ENCODE results near the gene CLDN15. TPM values are rescaled to one million over a fixed set of nuclear protein-coding genes. Genes with fewer than 3 reads are reported as not detected.
"Not testable (repeated sequence)": the region's sequence is repeated elsewhere in the genome, so short reads cannot be mapped to it uniquely, and the experiment has no call there.

The CLDN15 gene
- total RNA-seq, 4 donors from 2014 or later = 27.2 to 58.5 (median 45.4) TPM

GRCh38 chr7:101208794-101209193 is 28.8 kb downstream of the CLDN15 start:
- no peak overlapping the region for H3K27ac ChIP-seq
- no peaks in the 10 kb centered on the region for H3K27me3 ChIP-seq
- no peaks in the 10 kb centered on the region for H3K9me3 ChIP-seq
- 96 to 100% methylated on average over 2 to 14 of the region's 14 CpGs for WGBS, 2 donors (ENCODE audit: low coverage in 1 of 2)
- TF ChIP-seq POLR2AphosphoS5 (IDR thresholded peaks at IDR 0.05) (no peak), POLR2A (IDR thresholded peaks at IDR 0.05) (no peak), CTCF (IDR thresholded peaks at IDR 0.05) (no peak), EP300 (IDR thresholded peaks at IDR 0.05; ENCODE audit: low read depth) (no peak)
- no peaks in the 10 kb centered on the region for H3K4me1 ChIP-seq
- in situ Hi-C loops (cut with MboI; ENCODE audit: low pct_ligation_motif_present in 1 of 4, low pct_unique_long_range_greater_than_20kb in 1 of 4, low sequenced_read_pairs in 3 of 4) = no loop called here
- H3K36me3 ChIP-seq = peaks cover 0 to 24% (median 11%) of the 10 kb centered on the region in 4 donors
- DNase-seq = no peak
- intact Hi-C loops (cut with DNase I; ENCODE audit: low total_unique reads) = no loop called here
- H3K4me3 ChIP-seq = no peak overlapping the region

GRCh38 chr7:101207459-101207858 is 30.1 kb downstream of the CLDN15 start:
- DNase-seq = no peak
- H3K27me3 ChIP-seq = peaks cover 9% of the 10 kb centered on the region
- H3K27ac ChIP-seq = no peak overlapping the region
- intact Hi-C loops (cut with DNase I; ENCODE audit: low total_unique reads) = no loop called here
- TF ChIP-seq POLR2A (IDR thresholded peaks at IDR 0.05) (no peak), CTCF (IDR thresholded peaks at IDR 0.05) (no peak), POLR2AphosphoS5 (IDR thresholded peaks at IDR 0.05) (no peak), EP300 (IDR thresholded peaks at IDR 0.05; ENCODE audit: low read depth) (no peak)
- H3K4me1 ChIP-seq = peaks cover 0 to under 1% (median under 1%) of the 10 kb centered on the region in 4 donors
- in situ Hi-C loops (cut with MboI; ENCODE audit: low pct_ligation_motif_present in 1 of 4, low pct_unique_long_range_greater_than_20kb in 1 of 4, low sequenced_read_pairs in 3 of 4) = no loop called here
- WGBS, 2 donors (ENCODE audit: low coverage in 1 of 2) = 91% methylated on average over 17 of the region's 17 CpGs; no CpG with 5 or more reads in 1 of the 2 donors
- H3K9me3 ChIP-seq = no peaks in the 10 kb centered on the region
- H3K4me3 ChIP-seq = no peak overlapping the region
- peaks cover 0 to 24% (median 11%) of the 10 kb centered on the region in 4 donors for H3K36me3 ChIP-seq

GRCh38 chr7:101206665-101207042 is 30.9 kb downstream of the CLDN15 start:
- intact Hi-C loops (cut with DNase I; ENCODE audit: low total_unique reads) = no loop called here
- 90 to 100% methylated on average over 1 to 19 of the region's 19 CpGs for WGBS, 2 donors (ENCODE audit: low coverage in 1 of 2)
- H3K27me3 ChIP-seq = peaks cover 18% of the 10 kb centered on the region
- H3K36me3 ChIP-seq = peaks cover 0 to 24% (median 9%) of the 10 kb centered on the region in 4 donors
- H3K4me3 ChIP-seq = no peak overlapping the region
- no peak for TF ChIP-seq CTCF (IDR thresholded peaks at IDR 0.05)
- TF ChIP-seq EP300 (IDR thresholded peaks at IDR 0.05; ENCODE audit: low read depth) = no peak
- TF ChIP-seq POLR2A (IDR thresholded peaks at IDR 0.05) = no peak
- TF ChIP-seq POLR2AphosphoS5 (IDR thresholded peaks at IDR 0.05) = no peak
- H3K27ac ChIP-seq = no peak overlapping the region
- DNase-seq = no peak
- in situ Hi-C loops (cut with MboI; ENCODE audit: low pct_ligation_motif_present in 1 of 4, low pct_unique_long_range_greater_than_20kb in 1 of 4, low sequenced_read_pairs in 3 of 4) = no loop called here
- H3K4me1 ChIP-seq = peaks cover 0 to 9% (median 5%) of the 10 kb centered on the region in 4 donors
- H3K9me3 ChIP-seq = no peaks in the 10 kb centered on the region

- Histone ChIP-seq H3K9me3 (no peaks in the 10 kb centered on the region), H3K4me1 (peaks cover 0 to 15% (median 10%) of the 10 kb centered on the region in 4 donors), H3K27me3 (peaks cover 23% of the 10 kb centered on the region), H3K27ac (no peak overlapping the region), H3K4me3 (no peak overlapping the region), H3K36me3 (peaks cover 0 to 18% (median 6%) of the 10 kb centered on the region in 4 donors)
- in situ Hi-C loops (cut with MboI; ENCODE audit: low pct_ligation_motif_present in 1 of 4, low pct_unique_long_range_greater_than_20kb in 1 of 4, low sequenced_read_pairs in 3 of 4) (no loop called here), intact Hi-C loops (cut with DNase I; ENCODE audit: low total_unique reads) (no loop called here)
- DNase-seq = no peak
- 83 to 90% methylated on average over 2 to 32 of the region's 32 CpGs for WGBS, 2 donors (ENCODE audit: low coverage in 1 of 2)
- TF ChIP-seq POLR2AphosphoS5 (IDR thresholded peaks at IDR 0.05) (no peak), POLR2A (IDR thresholded peaks at IDR 0.05) (no peak), CTCF (IDR thresholded peaks at IDR 0.05) (no peak), EP300 (IDR thresholded peaks at IDR 0.05; ENCODE audit: low read depth) (no peak)
Observed at GRCh38 chr7:101205901-101206664, 31.5 kb downstream of the CLDN15 start.

- H3K27ac ChIP-seq; DNase-seq; H3K9me3 ChIP-seq; intact Hi-C loops (cut with DNase I; ENCODE audit: low total_unique reads); H3K36me3 ChIP-seq; H3K4me3 ChIP-seq; in situ Hi-C loops (cut with MboI; ENCODE audit: low pct_ligation_motif_present in 1 of 4, low pct_unique_long_range_greater_than_20kb in 1 of 4, low sequenced_read_pairs in 3 of 4): not testable (repeated sequence)
- H3K27me3 ChIP-seq = peaks cover 43% of the 10 kb centered on the region
- H3K4me1 ChIP-seq = peaks cover 0 to 22% (median 10%) of the 10 kb centered on the region in 4 donors
- WGBS, 2 donors (ENCODE audit: low coverage in 1 of 2) = 58 to 67% methylated on average over 4 to 22 of the region's 22 CpGs
Observed at GRCh38 chr7:101203740-101204738, 33.6 kb downstream of the CLDN15 start.
